ENCODE measurements around the gene NAT10.
"Not testable (repeated sequence)": the region's sequence is repeated elsewhere in the genome, so short reads cannot be mapped to it uniquely, and the experiment has no call there.

NAT10 gene

DNA sequence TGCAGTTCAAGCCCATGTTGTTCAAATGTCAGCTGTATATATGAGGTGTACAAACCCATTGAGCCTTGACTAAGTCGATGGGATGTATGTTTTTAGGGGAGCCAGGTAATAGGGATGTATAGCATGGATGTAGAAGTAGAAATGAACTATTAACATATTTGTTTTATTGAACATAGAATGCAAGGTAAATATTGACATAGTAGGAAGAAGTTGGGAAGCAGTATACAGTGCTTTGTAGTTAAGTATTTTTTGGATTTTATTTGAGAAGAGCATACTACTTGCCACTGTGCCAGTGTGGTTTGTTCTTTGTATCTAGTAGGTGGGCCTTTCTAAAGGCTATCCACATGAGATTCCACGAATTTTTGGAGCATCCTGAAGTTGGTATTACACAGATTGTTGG lies 20.8 kb upstream of the NAT10 start:
- no peak overlapping the region for H3K4me3 Mint-ChIP-seq
- no peaks in the 10 kb centered on the region for H3K27me3 Mint-ChIP-seq
- H3K9me3 Mint-ChIP-seq: no peaks in the 10 kb centered on the region
- H3K36me3 Mint-ChIP-seq: peaks cover 51% of the 10 kb centered on the region
- peak overlapping the region; percentile 15 for H3K27ac Mint-ChIP-seq
- ATAC-seq: no peak
- peaks cover 13% of the 10 kb centered on the region for H3K4me1 Mint-ChIP-seq

DNA sequence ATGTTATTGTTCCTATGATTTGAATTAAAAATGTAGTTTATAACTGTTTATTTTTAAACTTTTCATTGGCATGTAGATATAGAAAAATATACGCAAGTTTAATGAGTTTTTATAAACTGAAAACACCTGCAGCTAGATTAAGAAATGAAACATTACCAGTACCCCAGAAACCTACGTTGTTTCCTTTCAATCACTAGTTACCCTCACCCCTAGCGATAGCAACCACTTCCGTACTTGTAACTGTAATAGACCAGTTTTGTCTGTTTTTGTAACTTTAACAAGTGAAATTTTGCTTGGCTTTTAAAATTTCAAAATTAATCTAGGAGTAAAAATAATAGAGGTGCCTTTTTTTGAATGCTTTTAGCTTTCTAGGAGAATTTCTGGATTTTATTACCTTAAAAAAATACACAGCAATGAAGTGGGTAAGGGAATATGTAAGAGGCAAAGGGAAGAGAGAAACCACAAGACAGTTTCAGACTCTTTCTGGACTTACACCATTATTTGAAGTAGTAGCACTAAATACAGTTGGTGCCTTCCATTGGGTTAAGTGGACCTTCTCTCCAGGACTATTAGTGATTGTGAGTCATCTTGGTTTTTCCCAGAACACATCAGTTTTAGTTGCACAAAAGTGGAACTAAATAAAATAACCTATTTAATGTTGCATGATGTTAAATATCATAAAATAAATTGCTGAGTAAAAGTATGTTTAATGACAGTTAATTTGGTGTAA lies 18.7 kb upstream of the NAT10 start:
- Mint-ChIP-seq H3K27ac (peak overlapping the region; percentile 57), H3K9me3 (no peaks in the 10 kb centered on the region), H3K4me1 (peaks cover 13% of the 10 kb centered on the region), H3K4me3 (no peak overlapping the region), H3K36me3 (peaks cover 54% of the 10 kb centered on the region), H3K27me3 (no peaks in the 10 kb centered on the region)
- ATAC-seq: no peak

DNA sequence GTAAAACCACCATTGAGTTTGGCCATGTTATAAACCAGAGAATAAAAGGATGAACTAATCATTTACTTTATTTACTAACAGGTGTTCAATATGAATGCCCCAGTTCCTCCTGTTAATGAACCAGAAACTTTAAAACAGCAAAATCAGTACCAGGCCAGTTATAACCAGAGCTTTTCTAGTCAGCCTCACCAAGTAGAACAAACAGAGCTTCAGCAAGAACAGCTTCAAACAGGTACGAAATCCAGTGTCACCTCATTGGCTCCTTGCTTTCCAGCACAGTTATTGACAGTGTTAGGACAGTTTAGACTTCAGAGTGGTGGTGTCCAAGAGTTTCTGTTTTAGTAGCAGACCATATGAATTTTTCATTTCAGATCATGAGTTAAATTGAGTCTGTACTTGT lies 13.6 kb upstream of the NAT10 start:
- H3K27ac Mint-ChIP-seq: no peak overlapping the region
- no peaks in the 10 kb centered on the region for H3K4me1 Mint-ChIP-seq
- H3K36me3 Mint-ChIP-seq: peaks cover 47% of the 10 kb centered on the region
- no peaks in the 10 kb centered on the region for H3K27me3 Mint-ChIP-seq
- H3K4me3 Mint-ChIP-seq: no peak overlapping the region
- no peak for ATAC-seq
- no peaks in the 10 kb centered on the region for H3K9me3 Mint-ChIP-seq

GRCh38 chr11:34094900-34095299 lies 10.5 kb upstream of the NAT10 start:
- H3K4me1 Mint-ChIP-seq, H3K4me3 Mint-ChIP-seq, H3K27ac Mint-ChIP-seq, ATAC-seq, H3K9me3 Mint-ChIP-seq, H3K27me3 Mint-ChIP-seq: not testable (repeated sequence)
- peaks cover 50% of the 10 kb centered on the region for H3K36me3 Mint-ChIP-seq

- H3K36me3 Mint-ChIP-seq: peaks cover 27% of the 10 kb centered on the region
- H3K4me3 Mint-ChIP-seq: no peak overlapping the region
- H3K4me1 Mint-ChIP-seq: peaks cover 8% of the 10 kb centered on the region
- no peak for ATAC-seq
- no peak overlapping the region for H3K27ac Mint-ChIP-seq
- H3K27me3 Mint-ChIP-seq: no peaks in the 10 kb centered on the region
- no peaks in the 10 kb centered on the region for H3K9me3 Mint-ChIP-seq
Measured at GRCh38 chr11:34098813-34099212, 6.6 kb upstream of the NAT10 start.

DNA sequence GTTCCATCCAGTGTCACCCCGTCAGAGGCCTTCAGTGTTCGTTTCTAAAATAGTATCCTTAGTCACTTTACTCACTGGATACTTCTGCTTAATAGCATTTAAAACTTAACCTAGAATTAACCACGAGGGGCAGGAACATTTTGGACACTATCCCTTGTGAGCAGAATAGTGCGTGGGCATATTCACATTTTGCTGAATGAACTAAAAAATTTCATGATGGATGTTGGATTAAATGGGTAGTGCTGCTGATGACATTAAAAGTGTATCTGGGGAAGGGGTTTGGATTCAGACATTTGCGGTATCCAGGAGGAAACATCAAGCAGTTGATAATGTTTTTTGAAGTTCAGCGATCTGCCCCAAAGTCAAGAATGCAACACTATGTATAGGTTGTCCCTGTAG lies 750 bp upstream of the NAT10 start:
- Mint-ChIP-seq H3K27ac (peak overlapping the region; percentile 97), H3K4me3 (peak overlapping the region; percentile 97), H3K36me3 (peaks cover 13% of the 10 kb centered on the region), H3K27me3 (no peaks in the 10 kb centered on the region), H3K4me1 (peaks cover 52% of the 10 kb centered on the region), H3K9me3 (no peaks in the 10 kb centered on the region)
- ATAC-seq: no peak

DNA sequence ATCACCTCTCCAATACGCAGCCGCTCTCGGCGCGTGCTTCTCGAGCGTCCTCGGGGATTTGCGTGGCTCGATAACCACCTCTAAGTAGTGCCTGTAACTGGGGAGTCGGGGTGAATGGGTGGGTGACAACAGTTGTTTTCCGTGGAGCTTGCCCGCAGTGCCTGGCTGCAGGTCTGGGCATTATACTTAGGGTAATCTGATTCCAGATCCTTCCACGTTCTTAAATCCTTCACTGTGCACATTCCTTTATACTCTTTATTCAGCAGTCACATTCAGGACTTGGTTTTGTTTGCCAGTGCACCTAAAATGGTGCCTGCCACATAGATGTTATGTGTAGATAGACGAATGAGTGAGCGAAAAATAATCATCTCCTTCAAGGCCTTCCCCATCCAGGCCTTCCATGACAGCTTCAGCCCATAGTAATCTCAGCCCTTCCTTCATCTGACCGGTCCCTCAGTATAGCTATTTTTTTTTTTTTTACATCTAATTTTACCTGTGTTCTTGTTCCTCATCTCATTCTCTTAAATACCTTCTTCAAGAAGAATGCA lies 602 bp downstream of the NAT10 start:
- Mint-ChIP-seq H3K27me3 (no peaks in the 10 kb centered on the region), H3K4me3 (peak overlapping the region; percentile 97), H3K9me3 (no peaks in the 10 kb centered on the region), H3K27ac (peak overlapping the region; percentile 97), H3K36me3 (peaks cover 19% of the 10 kb centered on the region), H3K4me1 (peaks cover 52% of the 10 kb centered on the region)
- ATAC-seq: no peak

GRCh38 chr11:34111722-34112270 lies 6.4 kb downstream of the NAT10 start:
- Mint-ChIP-seq H3K4me3 (no peak overlapping the region), H3K9me3 (no peaks in the 10 kb centered on the region), H3K4me1 (peaks cover 17% of the 10 kb centered on the region), H3K36me3 (peaks cover 61% of the 10 kb centered on the region), H3K27me3 (no peaks in the 10 kb centered on the region), H3K27ac (no peak overlapping the region)
- ATAC-seq: no peak

DNA sequence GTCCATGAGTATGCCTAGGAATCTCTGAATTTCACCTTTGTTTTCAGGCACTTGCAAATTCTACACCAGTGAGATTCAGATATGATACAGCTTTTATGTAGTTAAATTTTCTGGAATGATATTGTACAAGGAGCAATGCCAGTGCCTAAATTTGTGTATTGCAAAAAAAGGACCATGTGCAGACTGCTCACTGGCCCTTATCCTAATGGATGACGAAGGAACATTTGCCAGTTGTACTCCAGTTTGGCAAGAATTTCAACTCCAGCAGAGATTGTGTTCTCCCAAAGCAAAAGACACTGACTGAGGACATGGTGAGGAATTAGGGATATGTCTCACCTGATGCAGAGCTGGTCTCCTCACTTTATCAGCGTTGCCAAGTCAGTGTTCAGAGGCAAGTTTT lies 8.6 kb downstream of the NAT10 start:
- Mint-ChIP-seq H3K4me3 (no peak overlapping the region), H3K36me3 (peaks cover 74% of the 10 kb centered on the region)

DNA sequence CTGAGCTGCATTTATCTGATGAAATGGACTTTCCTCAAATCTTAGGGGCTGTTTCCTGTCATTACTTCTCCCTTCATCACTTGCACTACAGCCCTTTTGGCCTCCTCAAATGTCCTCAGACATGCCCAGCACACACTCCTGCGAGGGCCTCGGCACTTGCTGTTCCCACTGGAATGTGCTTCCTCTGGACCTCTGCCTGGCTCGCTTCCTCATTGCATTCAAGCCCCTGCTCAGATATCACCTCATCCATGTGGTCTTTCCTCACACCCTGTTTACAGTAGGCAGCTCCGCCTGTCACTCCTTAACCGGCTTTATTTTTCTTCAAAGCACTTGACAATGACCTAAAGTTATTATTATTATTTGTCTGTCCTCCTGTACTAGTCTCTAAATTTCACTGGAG lies 9.0 kb downstream of the NAT10 start:
- peaks cover under 1% of the 10 kb centered on the region for H3K4me1 Mint-ChIP-seq
- no peaks in the 10 kb centered on the region for H3K9me3 Mint-ChIP-seq
- no peak overlapping the region for H3K4me3 Mint-ChIP-seq
- peaks cover 71% of the 10 kb centered on the region for H3K36me3 Mint-ChIP-seq
- no peaks in the 10 kb centered on the region for H3K27me3 Mint-ChIP-seq
- ATAC-seq: no peak
- H3K27ac Mint-ChIP-seq: no peak overlapping the region

More for the DNA sequence above, 8.6 kb downstream of the NAT10 start:
- Mint-ChIP-seq H3K4me1 (peaks cover 6% of the 10 kb centered on the region), H3K27ac (no peak overlapping the region), H3K27me3 (no peaks in the 10 kb centered on the region), H3K9me3 (no peaks in the 10 kb centered on the region)
- ATAC-seq: no peak

DNA sequence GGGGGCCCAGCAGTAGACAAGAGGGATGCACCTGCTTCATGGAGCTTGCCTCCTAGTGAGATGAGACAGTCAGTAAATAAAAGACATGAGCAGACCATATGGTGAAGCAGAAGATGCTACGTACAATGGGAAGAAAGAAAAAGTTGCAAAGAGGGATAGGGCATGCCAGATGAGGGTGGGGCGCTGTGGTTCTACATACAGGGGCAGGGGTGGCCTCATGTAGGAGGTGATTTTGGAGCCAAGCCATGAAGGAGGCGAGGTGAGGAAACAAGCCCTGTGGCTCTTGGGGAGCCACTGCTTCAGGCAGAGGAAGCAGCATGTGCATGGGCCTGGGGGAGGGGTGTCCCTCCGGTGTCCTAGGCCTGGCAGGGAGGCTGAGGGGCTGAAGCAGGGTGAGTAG lies 15.2 kb downstream of the NAT10 start:
- H3K4me3 Mint-ChIP-seq: no peak overlapping the region
- ATAC-seq: no peak
- peak overlapping the region; percentile 40 for H3K27ac Mint-ChIP-seq

DNA sequence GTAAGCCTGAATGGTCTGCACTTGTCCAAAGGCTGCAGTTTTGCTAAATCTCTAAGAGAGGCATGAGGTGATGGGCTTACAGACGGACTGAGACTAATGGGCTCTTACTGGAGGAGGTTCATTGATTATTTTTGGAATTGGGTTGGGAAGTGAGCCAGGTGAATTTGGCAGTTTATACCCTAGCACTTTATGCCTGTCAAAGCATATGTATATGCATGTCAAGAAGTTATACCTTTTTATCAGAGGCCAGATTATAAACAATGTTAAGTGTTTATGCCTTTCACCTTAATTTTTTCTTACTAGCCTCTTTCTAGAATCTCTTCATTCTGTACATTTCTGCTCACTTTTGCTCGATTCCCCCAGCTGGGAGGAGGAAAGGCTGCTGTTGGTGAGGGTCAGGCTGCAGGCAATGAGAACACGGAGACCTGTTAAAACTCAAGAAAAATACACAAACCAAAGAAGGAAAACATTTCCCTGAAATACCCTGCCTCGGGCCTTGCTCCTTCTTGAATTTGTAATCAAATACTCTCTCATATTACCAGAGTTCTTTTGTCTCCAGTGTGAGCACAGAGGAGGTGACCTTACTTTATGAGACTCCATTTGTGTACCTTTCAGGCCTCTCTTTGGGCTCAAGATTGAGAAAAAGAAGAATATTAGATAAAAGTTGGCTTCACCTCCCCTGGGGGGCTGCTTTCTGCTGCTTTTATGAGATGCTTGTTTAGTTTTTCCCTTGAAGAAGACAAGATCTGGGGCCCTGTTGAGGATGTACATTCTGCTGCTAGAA lies 19.6 kb downstream of the NAT10 start:
- Mint-ChIP-seq H3K4me1 (no peaks in the 10 kb centered on the region), H3K36me3 (peaks cover 79% of the 10 kb centered on the region), H3K27me3 (no peaks in the 10 kb centered on the region), H3K9me3 (no peaks in the 10 kb centered on the region), H3K4me3 (no peak overlapping the region), H3K27ac (no peak overlapping the region)
- no peak for ATAC-seq

More for the DNA sequence above, 15.2 kb downstream of the NAT10 start:
- Mint-ChIP-seq H3K9me3 (no peaks in the 10 kb centered on the region), H3K27me3 (no peaks in the 10 kb centered on the region), H3K36me3 (peaks cover 76% of the 10 kb centered on the region), H3K4me1 (no peaks in the 10 kb centered on the region)

- Mint-ChIP-seq H3K4me1 (peaks cover 6% of the 10 kb centered on the region), H3K36me3 (peaks cover 81% of the 10 kb centered on the region), H3K4me3 (no peak overlapping the region), H3K9me3 (no peaks in the 10 kb centered on the region), H3K27me3 (no peaks in the 10 kb centered on the region), H3K27ac (no peak overlapping the region)
- ATAC-seq: no peak
Measured at GRCh38 chr11:34126959-34127848, 21.8 kb downstream of the NAT10 start.

DNA sequence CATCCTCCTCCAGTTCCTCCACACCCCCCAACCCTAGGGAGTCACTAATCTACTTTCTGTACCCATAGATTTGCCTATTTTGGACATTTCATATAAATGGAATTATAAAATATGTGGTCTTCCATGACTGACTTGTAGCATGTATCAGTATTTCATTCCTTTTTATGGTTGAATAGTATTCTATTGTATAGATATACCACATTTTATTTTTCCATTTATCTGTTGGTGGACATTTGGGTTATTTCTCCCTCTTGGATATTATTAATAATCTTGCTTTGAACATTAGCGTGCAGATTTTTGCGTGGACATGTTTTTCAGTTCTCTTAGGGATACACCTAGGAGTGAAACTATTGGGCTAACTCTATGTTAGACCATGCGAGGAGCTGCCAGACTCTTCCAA lies 23.4 kb downstream of the NAT10 start:
- no peaks in the 10 kb centered on the region for H3K27me3 Mint-ChIP-seq
- H3K4me1 Mint-ChIP-seq: peaks cover 6% of the 10 kb centered on the region
- H3K36me3 Mint-ChIP-seq: peaks cover 82% of the 10 kb centered on the region
- H3K27ac Mint-ChIP-seq: no peak overlapping the region
- no peak for ATAC-seq
- H3K4me3 Mint-ChIP-seq: no peak overlapping the region
- H3K9me3 Mint-ChIP-seq: no peaks in the 10 kb centered on the region
